Activated T-helper 9 cell treated with anti-CD3 and anti-CD28 coated beads, Interleukin-2, amount 50 U/mL, for 16 hours (primary cell): ENCODE data around the gene FAM50A.
A peak's percentile ranks its signal among the peaks of the same experiment; 100 is the strongest.

Experiments used
- DNase-seq: peaks from one replicate; pipeline ENCODE4 v3.0.0-alpha.2; 2020; ENCODE audit warnings: low read depth

The FAM50A gene

DNA sequence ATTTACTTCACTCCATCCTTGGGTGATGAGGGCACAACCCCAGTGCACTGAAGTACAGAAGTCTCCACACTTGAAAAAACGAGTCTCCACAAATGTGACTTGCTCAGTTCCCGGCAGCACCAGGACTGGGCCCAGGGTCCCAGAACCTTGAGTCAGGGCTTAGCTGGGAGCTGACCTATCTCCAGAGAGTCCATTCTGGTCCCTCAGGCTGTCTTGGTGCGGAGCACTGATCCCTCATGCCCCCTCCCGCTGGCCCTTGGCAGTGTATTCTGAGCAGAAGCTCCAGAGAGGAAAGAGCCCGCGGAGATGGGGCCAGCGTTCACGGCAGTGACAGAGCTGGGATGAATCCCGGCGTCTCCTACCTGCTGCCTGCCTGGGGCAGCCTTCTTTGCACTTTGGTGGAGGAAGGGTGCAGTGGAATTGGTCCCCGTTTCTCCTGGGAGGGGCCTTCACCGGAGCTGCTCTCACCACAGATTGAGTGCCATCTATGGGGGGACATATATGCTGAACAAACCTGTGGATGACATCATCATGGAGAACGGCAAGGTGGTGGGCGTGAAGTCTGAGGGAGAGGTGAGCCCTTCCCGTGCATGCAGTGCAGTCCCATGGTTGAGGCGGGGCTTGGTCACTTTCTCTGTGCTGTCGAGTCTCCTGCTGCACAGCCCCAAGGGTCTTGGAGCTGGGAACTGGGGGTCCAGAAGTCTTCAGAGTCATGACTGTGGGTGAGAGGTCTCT is 3.2 kb upstream of the FAM50A start:
- DNase-seq, result no peak

DNA sequence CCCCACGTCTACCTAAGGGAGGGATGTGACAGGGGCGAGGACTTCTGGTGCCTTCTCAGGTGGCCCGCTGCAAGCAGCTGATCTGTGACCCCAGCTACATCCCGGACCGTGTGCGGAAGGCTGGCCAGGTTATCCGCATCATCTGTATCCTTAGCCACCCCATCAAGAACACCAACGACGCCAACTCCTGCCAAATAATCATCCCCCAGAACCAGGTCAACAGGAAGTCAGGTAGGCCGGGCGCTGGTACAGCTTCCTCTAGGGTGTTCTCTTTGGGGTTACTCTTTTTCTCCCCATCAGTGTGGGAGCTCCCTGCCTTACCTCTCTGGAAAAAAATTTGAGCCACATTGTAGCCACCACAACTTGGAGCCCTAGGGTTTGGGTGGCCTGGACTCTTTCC is 2.4 kb upstream of the FAM50A start:
- no peak for DNase-seq

DNA sequence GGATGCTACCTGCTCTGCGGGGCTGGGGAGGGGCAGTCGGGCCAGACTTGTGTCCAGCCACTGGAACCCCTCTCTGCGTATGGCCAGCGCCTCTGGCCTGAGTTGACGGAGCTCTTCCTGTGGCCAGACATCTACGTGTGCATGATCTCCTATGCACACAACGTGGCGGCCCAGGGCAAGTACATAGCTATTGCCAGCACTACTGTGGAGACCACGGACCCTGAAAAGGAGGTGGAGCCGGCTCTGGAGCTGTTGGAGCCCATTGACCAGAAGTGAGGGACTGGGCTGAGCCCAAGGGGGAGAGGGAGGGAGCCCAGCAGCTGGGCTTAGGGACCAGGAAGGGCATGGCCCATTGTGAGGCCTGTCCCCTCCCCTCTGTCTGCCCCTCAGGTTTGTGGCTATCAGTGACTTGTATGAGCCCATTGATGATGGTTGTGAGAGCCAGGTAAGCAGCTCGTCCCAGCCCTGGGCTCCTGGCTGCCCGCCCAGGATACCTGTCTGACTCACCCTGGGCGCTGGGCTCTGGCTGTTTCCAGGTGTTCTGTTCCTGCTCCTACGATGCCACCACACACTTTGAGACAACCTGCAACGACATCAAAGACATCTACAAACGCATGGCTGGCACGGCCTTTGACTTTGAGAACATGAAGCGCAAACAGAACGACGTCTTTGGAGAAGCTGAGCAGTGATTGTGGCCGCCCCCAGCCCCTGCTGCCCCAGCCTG is 1.8 kb upstream of the FAM50A start:
- DNase-seq, result no peak

DNA sequence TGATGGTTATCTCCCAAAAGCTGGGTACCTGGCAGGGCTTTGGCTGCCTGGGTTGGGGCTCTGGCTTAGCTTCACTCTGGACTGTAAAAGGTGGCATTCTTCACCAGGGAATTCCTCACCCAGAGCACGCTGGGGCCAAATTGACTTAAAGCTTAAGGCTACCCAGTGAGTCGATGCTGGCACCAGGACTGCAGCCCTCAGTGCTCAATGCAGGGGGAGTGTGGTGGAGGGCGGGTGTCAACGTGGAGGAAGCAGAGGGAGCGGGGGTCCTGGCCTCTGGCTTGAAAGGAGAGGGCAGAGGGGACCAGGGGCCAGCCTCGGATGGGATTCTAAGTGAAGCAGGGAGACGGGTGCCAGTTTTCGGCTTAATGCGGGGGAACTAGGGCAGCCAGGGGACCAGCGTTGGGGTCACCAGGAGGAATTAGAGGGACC is 446 bp upstream of the FAM50A start:
- DNase-seq, result no peak

DNA sequence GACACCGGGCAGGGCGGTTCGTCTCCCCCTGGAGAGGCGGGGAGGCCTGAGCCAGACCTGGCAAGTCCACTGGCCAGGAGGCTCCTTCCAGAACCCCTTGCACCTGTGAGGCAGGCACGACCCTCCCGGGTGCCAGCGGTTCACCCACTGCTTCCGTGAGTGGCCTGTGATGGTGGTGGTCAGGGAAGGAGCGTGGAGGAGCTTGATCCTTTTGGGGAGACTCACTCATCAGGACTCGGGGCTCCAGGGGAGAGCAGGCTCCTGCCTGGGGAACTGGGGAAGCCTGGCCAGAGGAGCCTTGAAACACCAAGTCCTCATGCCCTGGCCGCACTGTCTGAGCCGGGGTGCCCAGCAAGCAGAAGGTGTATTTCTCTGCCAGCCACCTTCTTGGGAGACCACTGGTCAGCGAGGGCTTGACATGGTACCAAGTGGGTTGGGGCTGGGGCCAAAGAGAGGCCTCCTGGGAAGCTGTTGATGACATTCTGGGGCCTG is 860 bp downstream of the FAM50A start:
- no peak for DNase-seq

DNA sequence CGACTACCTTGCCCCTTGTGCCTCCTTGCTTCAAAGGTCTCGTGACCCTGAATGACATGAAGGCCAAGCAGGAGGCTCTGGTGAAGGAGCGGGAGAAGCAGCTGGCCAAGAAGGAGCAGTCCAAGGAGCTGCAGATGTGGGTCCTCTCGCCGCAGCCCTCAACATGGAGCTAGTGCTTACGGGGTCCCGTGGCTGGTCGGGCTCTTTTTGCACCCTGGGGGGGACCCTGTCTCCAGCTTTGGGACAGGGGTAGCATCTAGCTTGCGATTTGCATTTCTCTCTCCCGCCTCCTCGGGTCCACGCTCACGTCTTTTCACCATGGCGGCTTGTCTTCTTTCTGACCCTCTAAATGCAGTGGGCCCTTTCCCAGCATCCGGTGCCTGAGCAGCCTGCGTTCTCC is 1.8 kb downstream of the FAM50A start:
- no peak for DNase-seq

DNA sequence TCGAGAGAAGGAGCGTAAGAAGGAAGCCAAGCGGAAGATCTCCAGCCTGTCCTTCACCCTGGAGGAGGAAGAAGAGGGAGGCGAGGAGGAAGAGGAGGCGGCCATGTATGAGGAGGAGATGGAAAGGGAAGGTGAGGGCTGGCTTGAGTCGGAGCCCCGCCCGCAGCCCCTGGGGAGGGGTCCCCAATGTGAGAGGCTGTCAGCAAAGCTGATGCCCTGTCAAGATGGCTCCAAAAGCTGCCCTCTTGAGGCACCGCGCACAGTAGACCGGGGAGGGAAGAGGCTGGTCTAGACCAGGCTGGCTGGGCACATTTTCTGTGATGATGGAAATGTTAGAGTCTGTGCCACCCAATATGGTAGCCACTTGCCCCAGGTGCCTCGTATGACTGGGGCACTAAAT is 2.5 kb downstream of the FAM50A start:
- DNase-seq, result no peak

DNA sequence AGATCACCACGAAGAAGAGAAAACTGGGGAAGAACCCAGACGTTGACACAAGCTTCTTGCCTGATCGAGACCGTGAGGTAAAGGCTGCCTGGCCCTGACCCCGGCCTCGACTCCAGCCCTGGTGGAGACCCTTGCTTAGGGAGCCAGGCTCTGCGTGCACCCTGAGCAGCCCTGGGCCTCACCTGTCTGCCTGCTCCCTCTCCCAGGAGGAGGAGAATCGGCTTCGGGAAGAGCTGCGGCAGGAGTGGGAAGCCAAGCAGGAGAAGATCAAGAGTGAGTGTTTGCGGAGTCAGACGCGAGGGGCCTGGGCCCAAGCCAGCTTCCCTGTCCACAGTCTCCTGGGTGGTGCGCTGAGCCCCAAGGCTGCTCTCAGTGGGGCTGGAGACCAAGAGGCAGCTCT is 4.5 kb downstream of the FAM50A start:
- no peak for DNase-seq

DNA sequence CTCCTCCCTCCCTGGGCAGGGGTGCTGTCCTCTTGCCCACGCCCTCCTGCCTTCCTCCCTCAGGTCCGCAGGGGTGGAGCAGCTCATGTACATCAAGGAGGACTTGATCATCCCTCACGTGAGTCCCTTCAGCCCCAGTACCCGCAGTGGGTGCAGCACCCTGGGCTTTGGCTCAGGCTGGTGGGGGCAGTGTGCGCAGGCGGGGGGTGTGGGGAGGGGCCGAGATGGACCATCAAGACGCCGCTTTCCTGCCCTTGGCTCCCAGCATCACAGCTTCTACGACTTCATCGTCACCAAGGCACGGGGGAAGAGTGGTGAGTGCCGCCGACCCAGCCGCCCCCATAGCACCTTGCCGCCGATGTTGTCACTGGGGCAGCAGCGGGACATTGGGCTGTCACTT is 5.7 kb downstream of the FAM50A start:
- no peak for DNase-seq

DNA sequence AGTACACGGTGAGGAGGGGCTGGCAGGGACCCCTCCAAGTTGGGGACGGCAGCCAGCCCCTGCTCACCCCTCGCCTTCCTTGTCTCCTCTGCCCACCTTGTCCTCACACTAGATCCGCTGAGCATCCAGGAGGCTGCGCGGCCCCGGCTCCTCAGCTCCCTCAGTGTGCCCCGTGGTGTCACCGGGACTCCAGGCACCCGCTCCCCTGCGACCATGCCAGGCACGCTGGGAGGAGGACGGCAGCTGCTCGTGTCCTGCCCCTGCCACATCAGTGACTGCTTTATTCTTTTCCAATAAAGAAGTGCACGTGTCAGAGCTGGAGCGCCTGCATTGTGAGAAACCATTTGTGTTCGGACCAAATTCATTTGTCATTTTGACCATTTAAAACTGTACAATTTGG is 6.4 kb downstream of the FAM50A start:
- no peak for DNase-seq

DNA sequence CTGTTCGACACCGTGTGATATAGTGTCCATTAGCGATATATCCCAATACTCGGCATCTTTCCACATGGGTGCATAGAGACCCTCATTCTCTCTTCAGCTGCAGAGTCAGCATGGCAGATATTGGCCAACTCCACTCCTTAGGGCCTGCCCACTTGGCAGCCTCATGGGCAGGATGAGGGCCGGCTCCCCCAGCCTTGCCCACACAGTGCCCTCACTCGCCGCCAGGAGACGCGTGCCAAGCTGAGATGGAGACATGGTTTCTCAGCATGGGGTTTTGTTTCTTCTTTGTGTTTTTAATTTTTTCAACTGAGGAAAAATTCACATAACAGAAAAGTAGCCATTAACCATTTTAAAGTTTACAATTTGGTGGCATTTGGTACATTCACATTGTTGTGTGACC is 8.9 kb downstream of the FAM50A start:
- no peak for DNase-seq

DNA sequence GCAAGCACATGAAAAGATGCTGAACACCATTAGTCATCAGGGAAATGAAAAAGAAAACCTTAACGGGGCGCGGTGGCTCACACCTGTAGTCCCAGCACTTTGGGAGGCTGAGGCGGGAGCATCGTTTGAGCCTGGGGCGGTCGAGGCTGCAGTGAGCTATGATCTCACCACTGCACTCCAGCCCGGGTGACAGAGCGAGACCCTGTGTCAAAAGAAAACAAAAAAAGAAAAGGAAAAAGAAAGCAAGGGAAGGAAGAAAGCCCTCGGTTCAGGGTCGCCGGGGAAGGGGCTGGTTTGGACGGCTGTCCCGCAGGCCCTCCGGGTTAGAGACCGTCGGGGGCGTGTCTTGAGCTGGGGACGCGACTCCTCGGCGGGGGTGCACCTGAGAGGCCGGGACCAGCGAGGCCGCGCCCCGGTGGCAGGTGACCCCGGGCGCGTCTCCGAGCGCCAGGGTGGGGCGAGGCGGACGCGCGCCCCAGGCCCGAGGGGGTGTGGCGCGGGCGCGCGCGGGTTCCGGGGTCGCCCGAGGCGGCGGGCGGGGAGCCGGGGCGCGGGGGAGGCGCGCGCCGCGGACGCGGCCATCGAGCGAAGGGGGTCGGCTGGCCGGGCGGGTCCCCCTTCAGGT is 13.7 kb downstream of the FAM50A start:
- peak; percentile 42 for DNase-seq

DNA sequence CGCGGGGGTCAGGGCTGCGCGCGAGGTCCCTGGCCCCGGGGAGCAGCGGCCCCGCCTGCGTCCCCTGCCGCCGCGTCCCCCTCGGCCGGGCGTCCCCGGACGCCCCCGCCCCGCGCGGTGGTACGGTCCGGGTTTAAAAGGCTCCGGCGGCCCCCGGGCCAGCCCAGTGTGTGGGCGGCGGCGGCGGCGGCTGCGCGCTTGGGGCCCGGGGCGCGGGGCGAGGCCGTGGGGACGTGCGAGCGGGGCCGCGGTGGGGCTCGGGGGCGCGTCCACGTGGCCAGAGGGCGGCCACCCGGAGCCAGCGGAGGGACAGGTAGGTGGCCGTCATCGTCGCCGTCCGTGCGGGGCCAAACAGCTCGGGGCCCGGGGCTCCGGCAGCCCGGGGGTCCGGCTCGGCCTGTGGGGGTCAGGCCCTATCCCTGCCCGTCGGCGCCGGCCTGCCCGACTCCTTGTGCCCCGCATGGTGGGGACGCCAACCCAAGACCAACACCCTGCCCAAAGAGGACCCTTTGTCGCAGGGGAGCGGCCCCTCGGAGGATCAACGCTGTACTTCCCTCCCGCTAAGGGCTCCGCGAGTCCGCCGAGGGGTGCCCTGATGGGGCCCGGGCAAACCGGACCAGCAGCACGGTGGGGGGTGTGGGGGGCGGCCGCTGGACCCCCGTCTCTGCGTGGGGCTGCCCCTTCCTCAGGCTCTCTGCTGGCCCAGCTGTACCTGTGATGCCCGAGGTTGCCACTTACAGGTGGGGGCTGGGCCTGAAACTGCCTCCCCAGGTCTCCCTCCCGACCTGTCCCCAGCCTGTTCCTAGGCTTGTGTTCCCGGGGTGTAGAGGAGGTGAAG is 14.4 kb downstream of the FAM50A start, which contains the start of gene PLXNA3:
Gene PLXNA3, plus strand, starts transcription at position 166 of the 838 bp plus-strand sequence. CDS start 1,903 bp downstream, outside the sequence.
- DNase-seq, result peak; percentile 49

DNA sequence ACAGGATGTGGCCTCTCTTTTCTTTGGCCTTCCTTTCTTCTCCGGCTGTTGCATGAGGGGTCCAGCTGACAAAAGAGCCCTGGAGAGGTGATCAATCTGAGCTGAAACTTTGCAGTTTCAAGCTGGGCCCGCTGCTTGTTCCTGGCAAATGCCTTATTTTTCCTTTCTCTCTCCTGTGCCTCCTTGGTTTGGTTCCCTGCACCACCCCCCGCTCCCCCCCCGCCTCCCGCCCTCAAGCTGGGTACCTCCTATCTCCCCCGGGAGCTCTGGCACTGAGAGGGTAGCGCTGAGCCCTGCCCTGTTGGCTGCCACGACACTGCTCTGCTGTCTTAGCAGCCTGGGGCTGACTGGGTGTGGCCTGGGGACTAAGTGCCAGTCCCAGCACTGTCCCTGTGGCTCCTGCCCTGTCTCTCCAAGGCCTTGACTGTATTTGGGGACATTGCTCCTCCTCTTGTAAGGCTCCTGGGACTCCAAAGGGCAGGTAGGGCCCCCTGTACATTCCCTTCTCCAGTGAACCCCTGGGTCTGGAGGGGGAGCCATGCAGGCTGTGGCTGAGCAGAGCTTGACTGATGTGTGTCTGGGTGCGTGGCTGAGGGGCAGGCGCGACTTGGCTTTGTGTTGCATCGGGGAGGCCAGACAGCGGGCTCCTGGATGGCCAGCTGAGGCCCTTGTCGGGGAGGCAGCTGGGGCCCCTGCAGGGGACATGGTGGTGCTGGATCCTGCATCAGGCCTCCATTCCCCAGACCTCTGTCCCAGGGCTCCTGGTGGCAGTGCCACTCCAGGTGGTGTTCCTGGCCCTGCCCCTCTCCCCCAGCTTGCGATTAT is 15.2 kb downstream of the FAM50A start:
- DNase-seq, result no peak

DNA sequence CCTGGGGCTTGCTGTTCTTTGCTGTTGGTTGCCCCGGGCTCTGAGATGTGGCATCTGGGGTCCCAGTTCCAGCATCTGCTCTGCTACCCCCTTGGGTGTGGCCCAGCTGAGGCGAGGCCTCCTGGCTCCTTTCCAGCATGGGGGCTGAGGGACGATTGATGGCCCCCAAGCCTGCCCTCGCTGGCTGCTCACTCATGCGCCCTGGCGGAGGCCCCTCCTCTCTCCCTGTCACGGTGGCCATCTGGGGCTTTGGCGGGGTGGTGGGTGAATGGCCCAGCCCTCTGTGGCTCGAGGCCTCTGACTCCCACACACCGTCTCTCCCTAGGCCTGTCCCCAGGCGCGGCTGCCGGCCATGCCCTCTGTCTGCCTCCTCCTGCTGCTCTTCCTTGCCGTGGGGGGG is 15.9 kb downstream of the FAM50A start:
- no peak for DNase-seq

DNA sequence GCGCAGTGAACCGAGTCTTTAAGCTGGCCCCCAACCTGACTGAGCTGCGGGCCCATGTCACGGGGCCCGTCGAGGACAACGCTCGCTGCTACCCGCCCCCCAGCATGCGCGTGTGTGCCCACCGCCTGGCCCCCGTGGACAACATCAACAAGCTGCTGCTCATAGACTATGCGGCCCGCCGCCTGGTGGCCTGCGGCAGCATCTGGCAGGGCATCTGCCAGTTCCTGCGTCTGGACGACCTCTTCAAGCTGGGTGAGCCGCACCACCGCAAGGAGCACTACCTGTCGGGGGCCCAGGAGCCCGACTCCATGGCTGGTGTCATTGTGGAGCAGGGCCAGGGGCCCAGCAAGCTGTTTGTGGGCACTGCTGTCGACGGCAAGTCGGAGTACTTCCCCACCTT is 16.4 kb downstream of the FAM50A start:
- DNase-seq, result no peak

DNA sequence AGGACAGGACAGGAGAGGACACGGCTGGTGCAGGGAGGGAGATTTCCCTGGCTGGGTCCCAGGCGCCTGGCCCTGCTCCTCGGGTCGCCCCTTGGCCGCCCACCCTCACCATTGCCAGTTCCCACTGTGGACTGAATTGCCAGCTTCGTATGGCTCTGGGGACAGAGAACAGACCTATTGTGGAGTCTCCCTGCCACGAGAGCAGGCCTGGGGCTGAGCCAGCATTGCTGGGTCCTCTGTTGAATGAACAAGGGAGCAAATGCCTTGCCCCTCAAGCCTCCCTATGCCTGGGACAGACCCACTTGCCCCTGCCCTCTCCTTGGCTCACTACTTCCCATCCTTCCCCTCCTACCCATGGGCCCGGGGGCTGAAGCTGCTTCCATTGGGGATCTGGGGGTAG is 18.5 kb downstream of the FAM50A start:
- no peak for DNase-seq

DNA sequence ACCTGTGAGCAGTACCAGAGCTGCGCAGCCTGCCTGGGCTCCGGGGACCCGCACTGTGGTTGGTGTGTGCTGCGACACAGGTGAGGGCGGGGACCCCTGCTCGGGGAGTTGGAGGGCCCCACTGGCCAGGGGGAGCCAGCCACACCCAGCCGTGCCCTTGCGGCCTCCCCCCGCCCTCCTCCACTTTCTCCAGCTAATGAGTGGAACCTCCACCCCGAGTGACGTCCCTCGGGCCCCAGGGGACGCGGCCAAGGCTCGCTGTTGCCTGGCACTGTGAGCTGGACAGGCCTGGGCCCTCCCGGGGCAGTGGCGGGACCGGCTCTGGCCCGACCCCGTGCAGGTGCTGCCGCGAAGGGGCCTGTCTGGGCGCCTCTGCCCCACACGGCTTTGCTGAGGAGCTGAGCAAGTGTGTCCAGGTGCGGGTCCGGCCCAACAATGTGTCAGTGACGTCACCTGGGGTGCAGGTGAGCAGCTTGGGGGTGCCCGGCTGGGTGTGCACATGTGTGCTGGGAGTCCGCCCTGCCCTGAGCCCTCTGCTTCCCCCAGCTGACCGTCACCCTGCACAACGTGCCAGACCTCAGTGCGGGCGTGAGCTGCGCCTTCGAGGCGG is 19.8 kb downstream of the FAM50A start:
- no peak for DNase-seq

DNA sequence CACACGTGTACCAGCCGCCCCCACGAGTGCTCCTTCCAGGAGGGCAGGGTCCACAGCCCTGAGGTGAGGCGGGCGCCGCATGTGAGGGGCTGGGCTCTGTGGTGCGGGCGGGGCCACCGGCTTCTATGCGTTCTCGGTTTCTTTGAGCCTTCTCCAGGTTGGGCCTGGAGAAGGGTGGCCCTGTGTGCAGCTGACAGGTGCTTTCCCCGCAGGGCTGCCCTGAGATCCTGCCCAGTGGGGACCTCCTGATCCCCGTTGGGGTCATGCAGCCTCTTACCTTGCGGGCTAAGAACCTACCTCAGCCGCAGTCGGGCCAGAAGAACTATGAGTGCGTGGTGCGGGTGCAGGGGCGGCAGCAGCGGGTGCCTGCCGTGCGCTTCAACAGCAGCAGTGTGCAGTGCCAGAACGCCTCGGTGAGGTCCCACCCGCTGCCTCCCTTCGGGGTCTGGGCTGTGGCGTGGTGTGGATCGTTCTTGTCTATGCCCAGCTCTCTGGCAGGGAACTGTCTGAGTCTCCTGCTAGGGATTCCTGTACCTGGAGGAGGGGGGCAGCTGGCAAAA is 20.9 kb downstream of the FAM50A start:
- DNase-seq, result no peak

DNA sequence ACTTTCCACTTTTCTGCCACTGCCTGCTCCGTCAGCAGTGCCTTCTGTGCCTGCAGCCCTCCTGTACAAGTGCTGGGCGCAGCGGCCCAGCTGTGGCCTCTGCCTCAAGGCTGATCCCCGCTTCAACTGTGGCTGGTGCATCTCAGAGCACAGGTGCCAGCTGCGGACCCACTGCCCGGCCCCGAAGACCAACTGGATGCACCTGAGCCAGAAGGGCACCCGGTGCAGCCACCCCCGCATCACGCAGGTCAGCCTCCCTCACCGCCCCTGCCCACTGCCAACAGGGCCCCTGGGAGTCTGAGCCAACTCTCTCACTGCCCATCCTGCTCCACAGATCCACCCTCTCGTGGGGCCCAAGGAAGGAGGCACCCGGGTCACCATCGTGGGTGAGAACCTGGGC is 21.7 kb downstream of the FAM50A start:
- DNase-seq, result no peak
